HG03060 (cell line): ENCODE measurements around the gene RPS6KB2.
"Not testable (repeated sequence)": the region's sequence is repeated elsewhere in the genome, so short reads cannot be mapped to it uniquely, and the experiment has no call there.

Experiments
- ATAC-seq: cut with Tn5 transposase; IDR thresholded peaks from one replicate; pipeline ENCODE4 v1.9.1; 2021; ENCODE audit warnings: low read depth, moderate number of reproducible peaks; ENCODE audit not compliant: unreplicated experiment

RPS6KB2 gene

DNA sequence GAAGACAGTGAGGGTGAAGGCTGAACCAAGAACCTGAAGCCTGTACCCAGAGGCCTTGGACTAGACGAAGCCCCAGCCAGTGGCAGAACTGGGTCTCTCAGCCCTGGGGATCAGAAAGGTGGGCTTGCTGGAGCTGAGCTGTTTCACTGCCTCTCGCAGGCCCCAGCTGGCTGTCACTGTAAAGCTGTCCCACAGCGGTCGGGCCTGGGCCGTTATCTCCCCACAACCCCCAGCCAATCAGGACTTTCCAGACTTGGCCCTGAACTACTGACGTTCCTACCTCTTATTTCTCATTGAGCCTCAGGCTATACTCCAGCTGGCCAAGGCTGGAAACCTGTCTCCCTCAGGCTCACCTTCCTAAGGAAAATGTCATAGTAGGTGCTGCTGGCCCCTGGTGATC is 30.8 kb upstream of the RPS6KB2 start:
- ATAC-seq, result no peak

- ATAC-seq, result no peak
Observed at GRCh38 chr11:67397986-67398660, 30.2 kb upstream of the RPS6KB2 start.

DNA sequence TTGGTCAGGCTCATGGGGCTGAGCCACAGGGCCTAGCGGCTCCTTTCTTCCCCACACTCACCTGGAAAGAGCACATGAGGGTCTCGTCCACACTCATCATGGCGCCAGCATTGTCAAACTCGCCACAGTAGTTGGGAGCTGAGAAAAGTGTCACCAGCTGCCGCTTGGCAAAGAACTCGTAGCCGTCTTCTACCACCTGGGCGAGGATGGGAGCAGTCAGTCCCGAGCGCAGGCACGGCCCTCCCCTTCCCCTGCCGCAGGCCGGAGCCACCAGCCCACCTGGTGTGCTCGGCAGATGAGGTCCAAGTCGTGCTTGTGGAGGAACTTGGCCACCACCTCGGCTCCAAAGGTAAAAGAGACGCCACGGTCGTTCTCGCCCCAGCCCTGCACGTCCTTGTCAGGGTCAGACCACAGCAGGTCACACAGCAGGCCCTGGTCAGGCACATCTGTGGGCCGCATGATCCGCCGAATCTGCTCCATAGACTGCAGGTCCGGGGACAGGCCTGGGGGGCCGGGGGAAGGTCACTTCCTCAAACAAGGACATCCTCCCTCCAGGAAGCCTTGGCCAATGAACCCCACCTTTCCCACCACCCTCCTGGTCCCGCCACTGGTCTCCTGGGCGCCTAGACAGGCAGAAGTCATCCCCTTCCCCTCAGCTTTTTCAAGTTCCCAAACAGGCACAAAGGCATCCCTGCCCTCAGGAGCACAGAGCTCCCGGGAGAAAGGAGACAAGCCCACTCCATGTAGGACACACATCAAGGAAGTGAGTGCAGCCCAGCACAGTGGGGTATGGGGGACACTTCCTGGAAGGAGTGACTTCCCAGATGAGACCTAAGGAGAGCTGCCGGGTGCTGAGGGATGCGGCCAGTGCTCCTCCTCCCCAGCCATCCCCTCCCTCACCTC is 29.4 kb upstream of the RPS6KB2 start:
- ATAC-seq, result no peak

DNA sequence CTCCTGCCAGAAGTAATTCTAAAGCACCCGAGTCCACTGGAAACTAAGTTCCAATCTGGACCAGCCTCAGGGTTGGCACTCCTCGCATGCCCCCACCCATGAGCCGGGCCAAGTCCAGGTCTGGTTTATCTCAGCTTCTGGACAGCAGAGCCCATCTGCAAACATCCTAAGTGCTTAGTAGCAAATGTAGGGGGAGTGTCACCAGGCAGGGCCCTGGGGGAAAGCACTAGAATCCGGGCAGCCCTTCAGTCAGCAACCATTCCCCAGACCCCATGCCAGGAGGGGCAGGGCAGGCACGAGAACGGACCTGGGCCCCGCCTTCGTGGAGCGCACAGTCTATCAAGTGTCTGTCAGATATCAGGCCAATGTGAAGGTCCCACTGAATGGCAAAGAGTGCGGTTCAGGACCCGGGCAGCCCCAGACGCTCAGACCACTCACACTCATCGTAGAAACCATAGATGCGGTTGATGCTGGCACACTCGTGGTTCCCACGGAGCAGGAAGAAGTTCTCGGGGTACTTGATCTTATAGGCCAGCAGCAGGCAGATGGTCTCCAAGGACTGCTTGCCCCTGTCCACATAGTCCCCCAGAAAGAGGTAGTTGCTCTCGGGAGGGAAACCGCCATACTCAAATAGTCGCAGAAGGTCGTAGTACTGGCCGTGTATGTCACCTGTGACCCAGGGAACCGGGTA is 27.9 kb upstream of the RPS6KB2 start:
- ATAC-seq, result no peak

GRCh38 chr11:67400942-67401494 is 27.3 kb upstream of the RPS6KB2 start:
- no peak for ATAC-seq

- no peak for ATAC-seq
Observed at GRCh38 chr11:67401495-67402191, 26.7 kb upstream of the RPS6KB2 start, which contains the start of gene PPP1CA. Gene PPP1CA (minus strand): TSS chr11:67401858. CDS start chr11:67401782, 76 bp downstream.

GRCh38 chr11:67402192-67402839 is 26.0 kb upstream of the RPS6KB2 start:
- not testable (repeated sequence) for ATAC-seq

- ATAC-seq, result not testable (repeated sequence)
Observed at GRCh38 chr11:67403085-67403484, 25.2 kb upstream of the RPS6KB2 start.

DNA sequence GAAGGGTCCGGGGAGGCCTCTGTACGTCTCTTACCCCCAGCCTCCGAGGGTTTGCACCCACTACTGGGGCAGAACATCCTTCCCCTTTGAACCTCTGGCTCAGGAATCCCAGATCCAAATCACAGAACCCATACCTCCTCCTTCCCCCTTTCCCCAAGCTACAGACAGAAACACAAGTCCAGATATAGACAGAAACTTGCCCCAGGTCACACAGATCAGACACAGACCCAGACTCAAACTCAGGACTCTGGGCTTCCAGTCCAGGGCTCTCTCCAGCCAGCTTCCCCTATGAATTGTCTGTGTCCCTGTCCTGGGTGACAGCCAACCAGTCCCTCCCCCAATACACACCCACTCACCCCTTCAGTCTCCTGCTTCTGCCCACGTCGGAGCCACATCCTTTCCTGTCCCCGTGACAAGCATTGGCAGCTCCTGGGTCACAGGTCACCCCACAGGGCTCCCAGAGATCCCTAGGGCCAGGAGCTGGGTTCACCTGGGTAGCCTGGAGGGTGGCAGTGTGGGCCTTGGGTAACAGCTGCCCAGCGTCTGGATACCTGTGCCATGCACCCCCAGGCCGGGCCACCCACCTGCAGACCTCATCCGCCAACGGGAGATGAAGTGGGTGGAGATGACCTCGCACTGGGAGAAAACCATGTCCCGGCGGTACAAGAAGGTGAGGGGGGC is 23.6 kb upstream of the RPS6KB2 start:
- ATAC-seq, result no peak

DNA sequence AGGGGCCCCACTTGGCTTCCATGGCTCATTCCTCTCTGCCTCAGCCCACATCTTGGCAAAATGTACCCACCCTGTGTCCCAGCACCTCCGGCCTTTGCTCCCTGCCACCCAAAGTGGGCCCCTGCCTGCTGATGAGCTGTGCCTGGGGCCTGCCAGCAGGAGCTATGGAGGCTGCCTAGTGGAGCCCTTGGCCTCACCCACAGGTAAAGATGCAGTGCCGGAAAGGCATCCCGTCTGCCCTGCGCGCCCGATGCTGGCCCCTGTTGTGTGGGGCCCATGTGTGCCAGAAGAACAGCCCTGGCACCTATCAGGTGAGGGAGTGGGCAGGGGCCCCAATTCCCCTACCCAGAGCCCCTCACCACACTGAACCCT is 23.1 kb upstream of the RPS6KB2 start:
- ATAC-seq, result no peak

DNA sequence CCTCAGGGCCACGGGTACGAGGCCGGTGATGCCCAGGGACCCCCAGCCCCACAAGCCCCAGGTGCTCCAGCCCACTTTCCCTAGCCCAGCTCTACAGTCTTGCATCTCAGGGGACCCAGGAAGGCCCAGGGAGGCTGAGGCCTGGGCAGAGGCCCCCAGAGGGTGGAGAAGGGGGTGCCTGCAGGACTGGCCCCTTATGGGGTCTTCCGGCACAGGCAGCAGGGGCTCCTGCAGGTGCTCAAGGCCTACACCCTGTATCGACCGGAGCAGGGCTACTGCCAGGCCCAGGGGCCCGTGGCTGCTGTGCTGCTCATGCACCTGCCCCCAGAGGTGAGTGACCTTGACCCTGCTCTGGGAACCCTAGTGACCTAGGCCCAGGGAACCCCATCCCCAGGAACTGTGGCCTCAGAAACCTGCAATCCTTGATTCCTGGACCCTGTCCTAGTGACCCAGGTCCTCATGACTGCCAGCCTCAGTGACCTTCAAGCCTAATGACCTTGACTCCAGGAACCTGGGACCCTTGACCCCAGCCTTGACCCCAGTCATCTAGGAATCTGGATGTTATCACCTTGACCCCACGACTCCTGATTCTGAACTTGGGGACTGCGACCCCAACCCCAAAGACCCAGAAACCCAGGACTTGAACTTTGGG is 22.5 kb upstream of the RPS6KB2 start:
- ATAC-seq, result no peak

GRCh38 chr11:67406420-67406968 is 21.8 kb upstream of the RPS6KB2 start:
- ATAC-seq, result no peak

DNA sequence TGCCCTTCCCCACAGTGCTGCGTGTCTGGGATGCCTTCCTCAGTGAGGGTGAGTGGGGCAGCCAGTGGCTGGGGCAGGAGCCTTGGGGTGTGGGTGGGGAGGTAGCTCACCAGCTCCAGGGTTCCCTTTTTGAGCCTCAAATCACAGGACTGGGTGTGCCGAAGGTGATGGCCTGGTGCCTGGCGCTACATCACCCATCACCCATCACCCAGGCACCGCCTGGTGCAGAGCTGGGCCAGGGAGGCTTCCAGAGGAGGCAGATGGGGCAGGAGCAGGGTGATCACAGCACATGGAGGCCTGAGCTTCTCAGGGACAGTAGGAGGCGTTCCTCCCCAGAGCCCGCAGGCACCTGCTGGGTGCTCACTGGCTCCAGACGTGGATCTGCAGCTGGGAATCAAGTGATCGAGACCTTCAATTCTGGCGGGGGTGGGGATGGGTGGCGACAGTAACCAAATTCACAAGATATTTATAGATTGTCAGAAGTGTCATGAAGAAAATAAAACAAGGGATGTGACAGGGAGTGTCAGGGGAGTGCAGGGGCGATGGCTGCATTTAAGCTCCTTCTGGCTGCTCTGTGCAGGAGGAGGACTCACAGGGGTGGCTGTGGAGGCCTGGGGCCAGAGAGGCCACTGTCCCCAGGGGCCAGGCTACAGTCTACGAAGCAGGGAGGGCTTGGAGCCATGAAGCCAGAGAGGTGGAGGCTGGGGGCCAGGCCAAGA is 21.2 kb upstream of the RPS6KB2 start:
- no peak for ATAC-seq

GRCh38 chr11:67407688-67408163 is 20.6 kb upstream of the RPS6KB2 start:
- no peak for ATAC-seq

GRCh38 chr11:67408437-67409200 is 19.7 kb upstream of the RPS6KB2 start:
- no peak for ATAC-seq

- no peak for ATAC-seq
Observed at GRCh38 chr11:67409261-67409666, 19.0 kb upstream of the RPS6KB2 start.

GRCh38 chr11:67409781-67410368 is 18.4 kb upstream of the RPS6KB2 start:
- no peak for ATAC-seq
